Prostate gland (tissue), 2 donors: ENCODE results near the gene SLC35D2.

Source experiments
- CTCF ChIP-seq, 4 experiments: fragments of 200-600 bp in 2 of 4; fragments of 450-650 bp in 2 of 4; sonication (generic) in 2 of 4; IDR thresholded peaks; 1 replicate in 3 of 4; 2 replicates in 1 of 4; pipeline ENCODE4 v1.5.1; 2016 to 2019; ENCODE audit warnings: antibody characterized with exemption in 4 of 4, mild to moderate bottlenecking in 2 of 4, moderate library complexity in 2 of 4
- POLR2A ChIP-seq: fragments of 450-650 bp; IDR thresholded peaks from one replicate; pipeline ENCODE4 v1.6.1; 2016; ENCODE audit warnings: antibody characterized with exemption, mild to moderate bottlenecking
- POLR2AphosphoS5 ChIP-seq: sonication (generic); formaldehyde crosslinking; IDR thresholded peaks from one replicate; pipeline ENCODE4 v1.6.1; 2017; ENCODE audit warnings: antibody characterized with exemption

DNA sequence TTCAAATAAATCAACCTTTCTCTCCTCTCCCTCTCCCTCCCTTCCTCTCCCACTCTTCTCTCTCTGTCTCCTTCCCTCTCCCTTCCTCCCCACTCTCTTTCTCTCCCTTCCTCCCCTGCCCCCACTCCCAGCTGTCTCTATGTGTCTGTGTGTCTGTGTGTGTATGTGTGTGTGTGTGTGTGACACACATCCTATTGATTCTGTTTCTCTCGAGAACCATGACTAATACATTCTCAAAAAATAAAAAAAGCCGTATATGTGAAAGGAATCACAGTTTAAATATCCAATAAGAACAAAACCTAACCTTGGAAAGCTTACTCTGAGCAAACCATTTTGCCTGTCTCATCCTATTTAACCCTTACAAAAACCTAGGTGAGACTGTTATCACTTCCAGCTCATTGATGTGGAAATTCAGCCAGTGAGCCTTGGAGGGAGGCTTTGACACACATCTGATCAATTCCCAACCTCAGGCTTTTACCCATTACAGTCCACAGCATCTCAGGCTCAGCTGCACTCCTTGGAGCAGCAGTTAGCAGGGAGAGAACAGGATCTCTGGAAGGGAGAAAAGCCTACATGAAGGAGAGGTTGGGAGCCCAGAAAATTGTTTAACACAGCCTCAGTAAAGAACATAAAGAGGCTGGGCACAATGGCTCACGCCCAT is 89.9 kb downstream of the SLC35D2 start:
- TF ChIP-seq CTCF (IDR thresholded peaks at IDR 0.05) (no peak), POLR2A (no peak), POLR2AphosphoS5 (no peak)
